HG03558 (cell line): ENCODE measurements around the gene NKX2-2.

Source experiments
- ATAC-seq: cut with Tn5 transposase; IDR thresholded peaks from one replicate; pipeline ENCODE4 v1.9.1; 2021; ENCODE audit warnings: moderate number of reproducible peaks; ENCODE audit not compliant: unreplicated experiment; ENCODE audit errors: extremely low read depth

NKX2-2 gene

GRCh38 chr20:21522481-21523280, 8.8 kb upstream of the NKX2-2 start:
- ATAC-seq = no peak

- ATAC-seq = no peak
Measured at GRCh38 chr20:21521596-21522480, 8.0 kb upstream of the NKX2-2 start.

GRCh38 chr20:21520702-21521595, 7.1 kb upstream of the NKX2-2 start:
- ATAC-seq = no peak

- ATAC-seq = no peak
Measured at GRCh38 chr20:21519136-21519584, 5.3 kb upstream of the NKX2-2 start.

GRCh38 chr20:21518292-21518991, 4.6 kb upstream of the NKX2-2 start:
- ATAC-seq = no peak

- ATAC-seq = no peak
Measured at GRCh38 chr20:21517566-21518277, 3.9 kb upstream of the NKX2-2 start.

GRCh38 chr20:21516861-21517565, 3.1 kb upstream of the NKX2-2 start:
- no peak for ATAC-seq

GRCh38 chr20:21516180-21516567, 2.3 kb upstream of the NKX2-2 start:
- ATAC-seq = no peak

GRCh38 chr20:21515300-21516179, 1.7 kb upstream of the NKX2-2 start:
- ATAC-seq = no peak

GRCh38 chr20:21514553-21515251, 838 bp upstream of the NKX2-2 start:
- ATAC-seq = no peak

GRCh38 chr20:21513181-21513663, 642 bp downstream of the NKX2-2 start:
- no peak for ATAC-seq

- no peak for ATAC-seq
Measured at GRCh38 chr20:21512634-21513180, 1.2 kb downstream of the NKX2-2 start.

- no peak for ATAC-seq
Measured at GRCh38 chr20:21511850-21512633, 1.8 kb downstream of the NKX2-2 start.

- no peak for ATAC-seq
Measured at GRCh38 chr20:21511485-21511849, 2.4 kb downstream of the NKX2-2 start.

GRCh38 chr20:21510414-21511384, 3.2 kb downstream of the NKX2-2 start:
- no peak for ATAC-seq
